GM18505 (cell line): ENCODE measurements around the gene C1QA.

Source experiments
- ATAC-seq: cut with Tn5 transposase; IDR thresholded peaks from one replicate; pipeline ENCODE4 v1.9.1; 2021; ENCODE audit not compliant: unreplicated experiment
- POLR2A ChIP-seq: IDR thresholded peaks from 4 replicates; pipeline ENCODE4 v1.6.1; 2011; ENCODE audit warnings: borderline replicate concordance; ENCODE audit not compliant: insufficient read depth, insufficient read length; ENCODE audit errors: extremely low read depth

C1QA gene

DNA sequence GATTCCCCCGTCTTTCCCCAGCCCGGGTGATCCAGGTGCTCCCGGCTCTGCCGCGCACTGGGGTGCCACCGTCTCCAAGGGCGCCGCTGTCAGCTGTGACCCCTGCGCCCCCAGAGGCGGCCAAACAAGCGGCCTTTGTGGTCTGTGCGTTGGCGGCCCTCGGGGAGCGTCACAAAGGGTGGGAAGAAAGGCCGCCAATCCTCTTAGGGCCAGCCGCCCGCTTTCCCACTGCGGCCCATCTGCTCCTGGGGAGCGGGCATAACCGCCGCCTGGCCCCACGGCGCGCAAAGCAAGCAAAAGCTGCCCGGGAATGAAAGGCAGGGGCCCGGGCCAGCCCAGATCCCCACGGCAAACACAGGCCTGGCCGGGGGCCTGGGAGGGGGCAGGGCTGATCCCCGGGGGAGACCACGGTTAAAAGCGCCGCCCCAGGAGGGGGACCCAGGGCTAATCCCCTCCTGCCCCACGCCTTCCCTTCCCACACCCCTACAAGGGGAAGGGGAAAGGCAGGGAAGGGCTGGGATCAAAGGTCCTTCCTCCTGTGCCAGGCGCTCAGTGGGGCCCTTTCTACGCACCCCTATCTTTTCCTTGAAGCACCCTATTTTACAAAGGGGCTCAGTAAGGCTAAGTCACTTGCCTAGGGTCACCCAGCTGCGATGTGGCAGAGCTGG lies 40.6 kb downstream of the C1QA start:
- TF ChIP-seq POLR2A: no peak
- ATAC-seq: no peak

- no peak for TF ChIP-seq POLR2A
- no peak for ATAC-seq
These were observed 41.8 kb downstream of the C1QA start for GRCh38 chr1:22677931-22678896.

DNA sequence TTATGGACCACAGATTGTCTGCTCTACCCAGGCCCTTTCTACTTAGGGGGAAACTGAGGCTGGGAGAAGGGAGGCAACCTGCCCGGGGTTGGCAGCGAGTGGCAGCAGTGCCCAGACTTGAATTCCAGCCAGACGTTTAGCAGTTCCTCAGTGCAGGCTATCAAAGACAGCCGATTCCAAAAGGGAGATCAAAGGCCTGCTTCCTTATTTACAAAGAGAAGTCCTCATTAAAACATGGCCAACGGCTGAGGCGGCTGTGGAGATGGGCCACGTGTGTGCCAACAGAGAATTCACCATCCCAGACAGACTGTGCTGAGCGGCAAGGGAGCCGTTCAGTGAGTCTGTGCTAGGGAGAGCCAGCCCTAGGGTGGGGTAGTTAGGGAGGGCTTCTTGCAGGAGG lies 44.3 kb downstream of the C1QA start:
- no peak for TF ChIP-seq POLR2A
- ATAC-seq: no peak

- ATAC-seq: no peak
- no peak for TF ChIP-seq POLR2A
These were observed 45.3 kb downstream of the C1QA start for GRCh38 chr1:22681556-22682276.

DNA sequence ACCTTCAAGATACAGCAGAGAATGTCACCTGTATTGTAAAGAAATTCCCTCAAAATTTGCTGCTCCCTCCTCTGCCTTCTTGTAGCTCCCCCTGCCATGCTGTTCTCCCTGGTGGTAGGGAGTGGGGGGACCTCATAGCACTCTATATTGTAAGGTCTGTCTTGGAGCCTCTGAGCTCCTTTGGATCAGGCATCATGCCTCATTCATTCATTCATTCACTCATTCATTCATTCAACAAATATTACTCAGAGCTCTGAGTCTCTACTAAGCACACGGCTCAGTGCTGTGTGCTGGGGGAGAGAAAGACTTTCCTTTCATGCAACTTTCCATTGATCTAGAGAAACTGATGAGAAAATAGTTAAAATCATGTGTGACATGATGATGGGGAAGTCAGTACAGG lies 47.1 kb downstream of the C1QA start:
- no peak for TF ChIP-seq POLR2A
- no peak for ATAC-seq

GRCh38 chr1:22685591-22686059 lies 49.2 kb downstream of the C1QA start:
- ATAC-seq: no peak

GRCh38 chr1:22687191-22687590 lies 50.8 kb downstream of the C1QA start:
- no peak for TF ChIP-seq POLR2A
- ATAC-seq: no peak

More at GRCh38 chr1:22685591-22686059, 49.2 kb downstream of the C1QA start:
- TF ChIP-seq POLR2A: no peak

DNA sequence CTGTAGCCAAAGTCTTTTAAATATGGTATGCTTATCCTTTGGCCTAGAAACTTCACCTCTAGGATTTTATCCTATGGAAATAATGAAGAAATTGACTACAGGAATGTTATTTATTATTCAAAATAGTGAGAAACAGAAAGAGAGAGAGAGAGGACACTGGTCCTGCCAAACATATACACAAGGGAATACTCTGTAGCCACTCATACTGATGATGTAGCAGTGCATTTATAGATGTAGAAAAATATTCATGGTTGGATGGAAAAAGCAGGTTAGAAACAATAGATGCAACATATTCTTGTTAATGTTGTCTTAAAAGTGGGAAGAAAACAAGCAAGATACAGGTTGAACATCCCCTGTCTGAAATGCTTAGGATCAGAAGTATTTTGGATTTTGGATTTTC lies 52.0 kb downstream of the C1QA start:
- no peak for ATAC-seq

More for the DNA sequence above, 52.0 kb downstream of the C1QA start:
- no peak for TF ChIP-seq POLR2A
